NCI-H2081 treated with DMSO at 0.1 percent for 48 hours (cell line): ENCODE results near the gene LEF1.

Experiments used
- DNase-seq: peaks from one replicate; lab custom pipeline; 2025; lab: John Stamatoyannopoulos, UW

The LEF1 gene

DNA sequence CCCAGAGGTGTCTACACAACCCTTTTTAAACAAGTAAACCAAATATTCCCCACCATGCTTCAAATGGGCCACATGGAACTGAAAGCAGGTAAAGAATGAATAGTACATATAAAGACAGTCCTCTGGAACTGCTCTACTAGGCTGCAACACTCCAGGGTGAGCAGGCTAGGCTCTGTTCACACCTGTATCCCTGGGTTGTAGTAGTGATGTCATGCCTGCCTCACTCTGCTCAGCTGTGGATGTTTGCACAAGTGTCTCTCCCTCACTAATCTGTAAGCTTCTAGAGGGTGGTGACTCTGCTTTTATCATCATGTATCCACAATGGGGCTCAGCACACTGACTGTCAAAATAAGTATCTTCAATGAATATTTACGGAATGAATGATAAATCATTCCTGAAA lies 20.4 kb downstream of the LEF1 start:
- DNase-seq: no peak

DNA sequence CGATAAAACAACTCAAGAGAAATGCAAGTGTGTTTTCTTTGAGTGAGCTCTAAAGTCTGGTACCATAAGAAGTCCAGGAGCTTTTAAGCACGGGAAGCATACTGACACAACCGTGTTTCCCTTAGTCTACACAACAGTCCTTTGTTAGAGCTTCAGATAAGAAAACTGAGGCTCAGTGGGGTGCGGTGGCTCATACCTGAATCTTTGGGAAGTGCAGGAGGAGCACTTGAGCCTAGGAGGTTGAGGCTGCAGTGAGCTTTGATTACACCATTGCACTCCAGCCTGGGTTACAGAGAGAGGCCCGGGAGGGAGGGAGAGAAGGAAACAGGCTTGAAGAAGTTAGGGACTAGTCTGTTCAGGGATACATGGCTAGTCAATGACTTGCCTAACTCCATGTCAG lies 21.9 kb downstream of the LEF1 start:
- DNase-seq: no peak

DNA sequence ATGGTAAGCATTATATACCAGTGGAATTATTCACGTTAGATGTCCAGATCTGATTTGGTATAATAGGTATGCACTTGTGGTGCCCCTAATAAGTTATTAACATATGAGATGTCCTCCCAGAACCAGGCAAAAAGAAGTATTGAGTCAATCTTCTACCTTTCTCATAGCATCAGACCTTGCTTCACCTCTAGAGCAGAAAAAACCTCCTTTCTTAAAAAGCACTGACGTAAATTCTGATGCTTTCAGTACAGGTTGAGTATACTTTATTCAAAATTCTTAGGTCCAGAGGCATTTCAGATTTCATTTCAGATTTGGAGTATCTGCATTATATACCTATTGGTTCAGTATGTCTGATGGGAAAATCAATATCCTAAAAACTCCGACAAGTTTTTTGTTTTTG lies 22.4 kb downstream of the LEF1 start:
- no peak for DNase-seq

DNA sequence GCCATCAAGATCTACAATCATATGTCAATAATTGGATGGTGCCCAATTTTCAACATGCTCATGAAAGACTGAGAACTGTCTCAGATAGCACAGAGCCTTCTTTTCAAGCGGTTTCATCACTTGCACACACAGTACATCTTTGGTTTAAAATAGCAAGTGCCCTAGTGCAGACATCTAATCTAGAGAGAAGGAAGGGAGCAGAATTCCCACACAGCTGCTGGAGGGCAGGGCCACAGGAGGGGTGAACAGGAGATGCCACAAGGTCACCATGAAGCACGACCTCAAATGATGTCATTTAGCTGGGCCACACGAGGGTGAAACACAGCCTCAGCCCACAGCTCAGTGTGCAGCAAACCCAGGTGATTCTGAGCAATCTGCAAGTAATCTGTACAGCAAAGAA lies 24.3 kb downstream of the LEF1 start:
- DNase-seq: no peak

DNA sequence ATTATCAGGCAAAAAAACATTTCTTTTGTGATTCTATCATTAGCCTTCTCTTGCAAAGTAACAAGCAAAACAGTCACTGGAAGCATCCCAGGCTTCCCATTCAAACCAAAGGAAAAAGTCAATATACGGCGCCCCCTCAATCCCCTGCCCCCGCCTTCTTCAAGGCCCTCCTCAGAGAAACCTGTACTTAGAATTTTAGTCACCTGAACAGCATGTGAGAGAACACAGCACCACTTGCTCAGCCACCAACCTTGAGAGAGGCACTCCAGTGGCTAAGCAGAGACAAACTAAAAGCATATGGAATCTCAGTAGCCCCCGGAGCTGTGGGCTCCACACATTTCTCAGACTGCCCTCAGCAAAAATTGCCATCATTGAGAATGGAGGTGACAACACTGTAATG lies 25.2 kb downstream of the LEF1 start:
- no peak for DNase-seq

DNA sequence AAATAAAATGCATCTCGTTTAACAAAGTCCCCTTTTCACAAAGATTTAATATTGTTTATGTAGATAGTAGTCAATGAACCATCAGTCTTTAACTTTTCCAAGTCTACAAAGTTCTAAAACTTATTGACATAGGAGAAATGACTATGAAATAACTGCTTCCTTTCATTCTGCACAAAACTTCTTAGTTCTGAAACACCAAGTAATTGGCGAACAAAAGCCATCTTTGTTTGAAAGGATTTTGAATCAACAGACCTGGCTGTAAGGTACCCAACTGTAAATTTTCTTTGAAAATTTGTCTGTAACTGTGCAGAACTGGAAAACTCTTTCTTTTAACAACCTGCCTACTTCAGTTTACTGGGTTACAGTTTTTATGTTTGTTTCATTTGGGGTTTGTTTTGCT lies 25.9 kb downstream of the LEF1 start:
- no peak for DNase-seq

DNA sequence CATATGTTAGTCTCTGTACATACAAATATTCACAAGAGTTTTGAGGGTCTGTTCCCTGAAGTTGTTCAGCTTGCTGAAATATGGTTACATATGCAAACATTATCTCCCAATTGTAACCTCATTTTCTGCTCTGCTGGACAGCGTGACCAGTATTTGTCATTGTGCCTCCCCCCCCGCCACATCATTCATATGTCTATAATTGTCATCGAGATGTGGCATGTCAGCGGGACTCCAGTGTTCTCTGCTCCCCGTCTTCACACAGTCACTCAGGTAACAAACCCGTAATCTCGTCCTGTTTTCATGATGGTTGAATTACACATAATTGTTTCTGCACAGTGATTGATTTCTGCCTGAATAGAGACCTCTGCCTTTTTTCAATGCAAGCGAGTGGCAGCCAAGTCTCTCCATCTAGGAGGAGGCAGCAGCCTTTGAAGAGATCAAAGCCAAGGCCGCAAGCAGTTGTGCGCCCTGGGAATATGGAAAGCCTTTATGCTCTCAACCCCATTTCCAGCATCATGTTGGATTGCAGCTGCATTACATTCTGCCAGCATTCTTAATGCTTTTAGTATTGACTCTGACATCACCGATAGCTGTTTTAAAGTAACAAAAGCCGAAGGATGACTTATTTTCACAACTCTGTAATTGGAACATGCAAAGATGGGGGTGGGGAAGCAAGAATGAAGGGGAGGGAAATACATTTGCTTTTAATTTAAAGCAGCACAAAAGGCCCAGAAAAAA lies 27.4 kb downstream of the LEF1 start:
- DNase-seq: peak; percentile 73

DNA sequence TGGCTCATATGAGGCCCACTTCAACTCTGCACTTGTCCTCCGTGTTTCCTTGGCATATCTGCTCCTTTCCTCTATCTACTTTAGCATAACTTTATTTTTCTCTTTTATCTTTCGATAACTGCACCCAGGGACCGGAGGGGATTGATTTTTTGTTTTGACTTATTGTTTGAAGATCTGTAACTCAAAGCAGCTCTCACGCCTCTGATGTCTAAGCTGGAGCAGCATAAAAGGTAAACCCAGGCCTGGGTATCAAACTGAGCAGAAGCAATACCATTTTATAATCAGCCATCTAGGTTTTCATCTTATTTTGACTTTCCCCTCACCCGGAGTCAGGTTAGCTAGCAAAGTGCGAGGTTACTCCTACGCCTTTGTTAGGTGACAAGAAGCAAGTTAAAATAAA lies 28.4 kb downstream of the LEF1 start:
- DNase-seq: no peak

DNA sequence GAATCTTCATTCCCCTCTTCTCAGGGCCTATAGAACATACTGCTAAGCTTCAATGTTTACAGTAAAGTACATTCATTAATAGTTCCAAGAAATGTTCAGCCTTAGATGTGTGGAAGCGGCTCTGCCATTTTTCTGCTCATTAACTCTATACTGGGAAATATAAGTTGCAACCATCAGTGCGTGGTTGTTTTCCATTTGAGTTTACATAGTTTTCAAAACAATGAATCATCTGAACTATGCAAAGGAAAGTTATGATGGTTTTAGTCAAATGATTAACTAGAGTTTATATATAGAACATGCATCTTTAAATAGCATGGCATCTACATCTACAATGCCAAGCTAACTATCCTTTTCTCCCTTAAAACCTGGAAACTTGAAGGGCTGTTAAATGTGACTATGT lies 29.6 kb downstream of the LEF1 start:
- no peak for DNase-seq

DNA sequence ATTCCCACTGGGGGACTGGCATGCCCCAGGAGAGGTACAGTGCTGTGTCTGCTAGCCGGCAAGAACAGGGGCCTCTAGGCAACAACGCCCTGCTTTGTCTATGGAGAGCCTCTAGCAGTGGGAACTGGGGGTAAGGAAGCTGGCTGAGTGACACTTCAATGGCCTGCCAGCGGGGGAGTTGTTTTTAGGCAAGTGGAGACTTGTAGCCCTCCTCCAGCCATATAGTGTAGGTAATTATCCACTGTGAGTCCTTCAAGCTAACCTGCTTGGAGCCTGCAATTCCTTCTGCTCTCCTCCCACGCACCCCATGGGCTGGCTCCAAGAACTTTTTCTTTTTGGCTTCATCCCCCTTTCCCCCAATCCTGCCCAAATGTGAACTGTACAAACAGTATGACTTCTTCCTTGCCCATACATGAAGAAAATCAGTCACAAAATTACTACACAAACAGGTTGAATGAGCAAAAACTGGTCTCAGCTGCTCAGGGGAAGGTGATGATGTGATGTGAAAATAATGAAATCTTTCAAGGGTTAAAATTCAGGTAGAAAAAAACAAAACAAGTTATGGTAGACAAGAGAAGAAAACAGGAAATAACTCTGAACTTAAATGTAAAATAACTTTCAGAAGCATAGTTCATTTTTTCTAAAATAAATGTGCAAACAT lies 33.1 kb downstream of the LEF1 start:
- no peak for DNase-seq

DNA sequence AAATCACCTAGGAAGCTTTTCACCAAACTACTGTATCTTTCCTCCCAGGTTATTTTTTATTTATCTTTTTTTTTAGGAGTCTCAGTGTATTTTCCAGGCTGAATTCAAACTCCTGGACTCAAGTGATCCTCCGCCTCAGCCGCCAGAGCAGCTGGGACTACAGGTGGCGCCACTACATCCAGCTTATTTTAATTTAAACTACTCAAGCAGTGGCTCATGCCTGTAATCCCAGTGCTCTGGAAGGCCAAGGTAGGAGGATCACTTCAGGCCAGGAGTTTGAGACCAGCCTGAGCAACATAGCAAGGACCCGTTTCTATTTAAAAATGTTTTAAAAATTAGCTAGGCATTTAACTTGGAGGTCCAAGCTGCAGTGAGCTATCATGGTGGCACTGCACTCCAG lies 37.8 kb downstream of the LEF1 start:
- no peak for DNase-seq

DNA sequence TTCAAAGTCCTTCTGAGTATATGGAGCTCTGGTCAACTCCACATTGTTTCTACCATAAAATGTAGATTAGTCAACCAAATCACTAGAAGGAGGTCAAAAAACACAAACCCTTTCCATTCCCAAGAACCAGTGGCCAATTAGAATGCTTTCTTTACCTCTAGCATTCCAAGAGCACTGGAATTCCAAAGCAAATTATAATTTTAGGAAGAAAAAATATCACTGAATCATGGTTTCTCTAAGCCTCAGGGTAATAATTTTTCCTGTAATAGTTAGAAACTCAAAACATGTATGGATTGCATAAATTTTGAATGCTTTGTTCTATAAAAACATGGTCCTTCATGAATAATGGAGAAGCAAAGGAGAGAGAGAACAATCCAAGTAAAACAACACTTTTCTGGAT lies 39.5 kb downstream of the LEF1 start:
- no peak for DNase-seq

DNA sequence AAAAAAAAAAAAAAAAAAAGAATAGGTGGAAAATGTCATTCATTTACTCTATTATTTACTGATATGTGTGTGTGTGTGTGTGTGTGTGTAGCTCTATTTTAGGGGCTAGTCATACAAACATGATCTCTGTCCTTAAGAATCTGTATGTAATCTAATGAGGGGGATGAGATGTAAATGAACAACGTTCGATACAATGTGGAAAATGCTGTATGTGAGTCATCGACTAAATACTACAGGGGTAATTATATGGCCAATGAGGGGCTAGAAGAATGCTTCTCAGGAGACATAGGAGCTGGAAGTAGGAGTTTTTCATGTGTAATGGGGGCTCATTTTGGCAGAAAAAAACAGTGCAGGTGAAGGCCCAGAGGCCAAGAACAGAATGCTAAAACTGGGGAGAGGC lies 41.9 kb downstream of the LEF1 start:
- no peak for DNase-seq

DNA sequence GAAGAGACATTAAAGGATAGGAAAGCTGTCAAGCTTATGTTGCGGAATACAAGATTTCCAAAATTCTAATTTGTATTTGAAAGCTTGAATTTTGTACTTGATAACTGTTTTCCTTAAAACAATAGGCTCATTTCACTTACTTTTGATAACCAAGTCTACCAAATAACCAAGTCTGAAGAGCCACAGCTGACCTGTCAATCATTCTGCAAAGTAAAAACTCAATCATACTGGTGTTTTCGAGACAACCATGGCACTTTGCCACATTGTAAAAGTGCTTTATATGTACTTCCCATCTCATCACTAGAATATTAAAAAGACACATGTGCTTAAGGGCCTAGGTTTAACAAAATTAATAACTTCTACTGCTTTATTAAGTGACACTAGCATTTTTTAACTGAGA lies 47.9 kb downstream of the LEF1 start:
- DNase-seq: no peak

DNA sequence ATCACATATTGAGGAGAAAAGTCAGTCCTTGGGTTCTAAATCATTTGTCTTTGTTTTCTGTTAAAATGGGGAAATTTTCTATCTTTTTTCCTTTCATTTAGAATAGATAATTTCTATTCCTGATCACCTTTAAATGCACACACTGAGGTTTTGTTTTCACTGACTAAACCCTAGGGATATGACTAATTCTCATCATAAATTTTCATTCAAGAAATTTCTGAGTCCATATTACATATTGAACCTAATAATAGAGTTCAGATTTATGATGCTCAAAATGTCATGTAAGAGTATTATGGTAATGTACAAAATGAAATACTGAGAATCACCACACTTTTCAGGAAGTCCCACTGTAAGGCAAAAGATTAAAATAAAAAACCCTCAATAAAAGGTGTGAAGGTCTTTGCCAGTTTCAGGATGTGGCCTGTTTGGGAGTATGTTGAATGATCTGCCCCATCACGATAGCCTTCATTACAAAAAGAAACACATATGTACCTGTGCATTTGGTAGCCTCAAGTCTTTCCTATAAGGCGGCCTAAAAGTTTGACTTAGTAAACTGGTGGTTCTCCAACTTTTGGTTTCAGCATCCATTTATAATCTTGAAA lies 49.4 kb downstream of the LEF1 start:
- no peak for DNase-seq

DNA sequence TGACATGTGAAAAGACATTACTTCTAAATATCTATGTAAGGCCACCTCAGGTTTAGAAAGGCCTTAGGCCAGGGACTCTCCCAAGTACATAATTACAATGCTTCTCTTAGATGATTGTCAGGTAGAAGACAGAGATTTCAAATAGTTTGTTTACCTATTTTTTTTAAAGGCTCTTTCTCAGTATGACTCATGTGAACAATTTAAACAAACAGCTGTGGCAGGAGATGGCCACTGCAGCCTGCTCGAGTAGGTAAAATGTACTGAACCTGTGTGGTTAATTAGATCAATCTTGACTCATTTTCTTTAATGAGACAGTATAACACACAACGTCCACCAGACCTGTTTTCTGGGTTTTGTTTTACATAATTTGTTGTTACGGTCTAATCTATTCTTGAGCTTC lies 50.2 kb downstream of the LEF1 start:
- peak; percentile 10 for DNase-seq

DNA sequence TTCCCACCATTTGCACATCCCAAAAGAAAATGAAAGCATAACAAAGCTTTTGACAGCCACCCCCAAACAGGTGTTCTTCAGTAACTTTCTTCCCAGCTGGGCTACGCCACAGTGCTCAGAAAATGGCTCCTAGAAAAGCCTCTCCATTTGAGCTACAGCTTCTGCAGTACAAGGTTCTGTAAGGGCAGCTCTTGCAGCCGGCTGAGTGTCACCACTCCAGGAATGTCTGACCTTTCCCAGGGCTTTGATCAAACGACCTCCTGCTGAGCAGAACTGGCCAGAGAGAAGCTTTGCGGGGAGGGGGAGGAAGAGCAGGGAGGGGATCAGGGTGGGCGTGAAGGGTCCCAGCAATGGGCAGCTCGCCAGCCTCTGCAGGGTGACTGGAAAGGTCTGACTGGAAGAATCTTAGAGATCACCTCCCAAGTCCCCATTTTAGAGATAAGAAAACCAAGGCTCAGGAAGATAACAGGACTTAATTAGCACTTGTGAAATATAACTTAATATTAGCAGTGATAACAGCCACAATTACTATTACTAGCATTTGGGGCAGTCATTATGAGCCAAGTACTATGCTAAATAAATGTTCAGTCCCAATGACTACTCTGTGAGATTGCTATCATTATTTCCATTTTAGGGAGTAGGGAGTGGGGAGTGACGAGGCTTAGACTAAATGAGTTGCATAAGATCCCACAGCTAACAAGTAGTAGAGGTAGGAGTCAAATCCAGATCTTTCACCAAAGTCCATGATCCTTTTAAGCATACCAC lies 51.1 kb downstream of the LEF1 start:
- no peak for DNase-seq

DNA sequence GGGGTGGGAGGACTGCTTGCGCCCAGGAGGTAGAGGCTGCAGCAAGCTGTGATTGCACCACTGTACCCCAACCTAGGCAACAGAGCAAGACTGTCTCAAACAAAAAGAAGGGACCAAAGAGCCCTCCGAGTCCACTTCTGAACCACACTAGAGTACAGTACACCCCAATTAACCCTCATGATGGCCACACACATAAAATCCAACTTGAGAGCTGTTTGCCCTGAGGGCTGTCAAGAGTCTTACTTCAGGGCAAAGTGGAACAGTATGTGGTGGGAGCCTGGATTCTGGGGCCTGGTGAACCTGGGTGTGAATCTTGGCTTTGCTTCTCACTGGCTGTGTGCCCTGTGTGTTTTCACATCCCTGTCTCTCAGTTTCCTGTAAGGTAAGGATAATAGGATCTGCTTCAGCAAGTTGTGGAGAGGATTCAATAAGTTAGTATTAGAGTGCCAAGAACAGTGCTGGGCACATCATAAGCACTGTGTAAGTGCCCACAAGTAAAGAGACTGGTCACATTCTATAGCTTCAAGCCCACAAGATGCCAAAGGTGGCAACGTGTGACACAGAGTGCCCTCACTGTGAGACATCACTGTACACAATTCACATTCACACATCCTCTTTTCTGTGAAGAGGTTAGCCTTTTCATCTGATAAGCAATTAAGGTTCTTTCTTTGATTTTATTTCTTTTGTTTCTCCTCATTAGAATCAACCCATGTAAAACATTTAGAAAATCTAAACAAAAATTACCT lies 52.1 kb downstream of the LEF1 start:
- no peak for DNase-seq

DNA sequence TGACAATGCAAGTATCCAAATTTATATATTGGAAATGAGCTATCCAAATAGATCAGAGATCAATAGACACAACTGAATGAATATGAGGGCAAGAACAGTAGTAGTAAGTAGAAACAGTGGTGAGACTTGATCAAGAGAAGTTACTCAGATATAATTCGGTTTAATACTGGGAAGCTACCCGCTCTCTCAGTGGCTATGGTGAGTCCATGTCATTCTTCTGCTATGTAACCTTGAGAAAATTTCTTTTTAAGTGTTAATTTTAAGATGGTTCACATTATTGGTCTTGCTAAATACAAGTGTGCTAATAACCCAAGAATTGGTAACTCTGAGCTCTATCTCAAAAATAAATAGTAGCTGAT lies 53.6 kb downstream of the LEF1 start:
- no peak for DNase-seq

DNA sequence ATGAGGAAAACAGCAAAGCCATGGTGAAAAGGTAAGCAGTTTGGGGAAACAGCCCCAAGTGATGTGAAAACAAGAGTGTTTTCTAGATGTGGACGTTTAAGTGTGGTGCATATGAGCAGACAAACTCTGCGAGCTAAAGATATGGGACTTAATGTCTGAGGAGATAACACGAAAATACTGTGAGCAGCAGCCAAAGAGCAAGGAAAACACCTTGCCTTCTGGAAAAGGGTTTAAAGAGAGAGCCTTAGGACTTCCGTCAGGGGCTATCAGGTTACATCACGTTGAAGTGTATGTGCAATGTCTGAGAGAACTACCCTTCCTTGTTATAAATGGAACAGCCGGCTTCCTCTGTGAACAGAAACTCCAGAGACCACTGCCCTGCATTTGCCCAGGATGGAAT lies 54.2 kb downstream of the LEF1 start:
- no peak for DNase-seq

DNA sequence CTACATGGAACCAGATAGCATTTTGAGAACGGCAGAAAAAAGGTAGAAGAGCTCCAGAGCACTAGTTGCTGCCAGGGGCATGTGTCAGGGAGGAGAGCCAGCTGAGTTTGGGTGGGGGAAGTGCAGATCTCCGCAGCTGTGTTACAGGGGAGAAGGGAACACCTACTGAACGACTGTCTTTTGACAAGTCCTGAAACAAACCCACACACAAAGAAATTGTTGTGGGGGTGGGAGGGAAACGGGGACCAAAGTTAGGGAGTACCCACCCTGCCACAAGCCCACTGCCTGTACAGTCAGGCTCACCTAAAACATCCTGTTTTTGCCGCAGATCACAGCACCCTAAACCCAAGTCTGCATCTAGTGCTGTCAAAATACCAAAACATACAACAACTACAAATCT lies 55.5 kb downstream of the LEF1 start:
- DNase-seq: no peak

DNA sequence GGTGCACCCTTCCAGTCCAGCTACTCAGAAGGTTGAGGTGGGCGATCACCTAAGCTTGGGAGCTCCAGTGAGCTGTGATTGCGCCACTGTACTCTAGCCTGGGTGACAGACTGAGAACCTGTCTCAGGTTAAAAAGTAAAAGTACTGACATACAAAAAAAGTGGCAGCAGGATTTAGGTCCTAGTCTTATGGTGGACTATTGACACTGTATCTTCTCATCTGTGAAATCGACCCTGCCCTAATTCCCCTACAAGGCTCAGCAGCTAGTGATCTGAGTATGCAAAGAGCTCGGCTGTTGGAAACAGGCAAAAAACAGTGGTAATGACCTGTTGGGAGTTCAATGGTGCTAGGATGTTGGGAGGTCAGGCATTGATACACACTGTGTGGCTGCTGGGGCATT lies 57.0 kb downstream of the LEF1 start:
- DNase-seq: no peak
